ENCODE measurements around the gene TSPAN18. TPM values are rescaled to one million over a fixed set of nuclear protein-coding genes. Genes with fewer than 3 reads are reported as not detected.

Gene TSPAN18
- total and polyA plus RNA-seq, 7 donors, result 5.2 to 21.7 (median 8.0) TPM

- 1% methylated on average over 50 to 70 of the region's 70 CpGs for WGBS, 3 donors
- Histone ChIP-seq H3K27me3 (ENCODE audit: insufficient read depth in 3 of 3, low read length in 2 of 3) (peaks cover 0 to 46% (median 2%) of the 10 kb centered on the region in 3 donors), H3K27ac (peak overlapping the region; percentile 46), H3K9me3 (no peaks in the 10 kb centered on the region), H3K4me3 (peak overlapping the region; percentile 72), H3K4me1 (no peaks in the 10 kb centered on the region), H3K36me3 (ENCODE audit: insufficient read depth in 1 of 2, low read depth in 1 of 2) (no peaks in the 10 kb centered on the region)
- intact Hi-C loops (cut with DNase I), result loop anchor here (1.0 to 5.0 kb wide), 4 partner anchors 47 to 180 kb away; no protein-coding TSS in a partner anchor
- ATAC-seq (peak; percentile 86 to 94 (median 91)), DNase-seq (peak; percentile 85 to 88)
- peak; percentile 95 for TF ChIP-seq CTCF (IDR thresholded peaks at IDR 0.05)
These were observed 868 bp downstream of the TSPAN18 start for GRCh38 chr11:44727373-44728287.

DNA sequence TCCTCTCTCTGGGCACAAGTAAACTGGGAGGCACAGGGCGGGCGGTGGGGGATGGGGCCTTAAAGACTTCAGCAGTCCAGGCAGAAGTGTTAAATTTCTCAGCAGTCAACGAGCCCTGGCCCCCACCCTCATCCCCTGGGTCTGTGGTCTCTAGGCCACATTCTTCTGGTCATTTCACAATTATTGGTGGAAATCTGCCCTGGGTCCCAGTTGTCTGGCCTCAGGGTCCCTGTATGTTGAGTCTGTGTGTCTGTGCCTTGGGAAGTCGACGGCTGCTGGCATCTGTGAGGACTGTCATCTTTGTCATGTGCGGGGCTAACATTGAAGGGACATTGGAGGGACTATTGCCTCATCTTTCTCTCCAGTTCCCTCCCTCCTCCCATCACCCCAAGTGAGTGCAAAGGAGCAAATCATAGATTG is 1.7 kb downstream of the TSPAN18 start:
- ATAC-seq, result no peak
- Histone ChIP-seq H3K27ac (no peak overlapping the region), H3K4me1 (no peaks in the 10 kb centered on the region), H3K4me3 (peak overlapping the region; percentile 72), H3K9me3 (no peaks in the 10 kb centered on the region), H3K27me3 (ENCODE audit: insufficient read depth in 3 of 3, low read length in 2 of 3) (peaks cover 0 to 37% (median 2%) of the 10 kb centered on the region in 3 donors), H3K36me3 (ENCODE audit: insufficient read depth in 1 of 2, low read depth in 1 of 2) (no peaks in the 10 kb centered on the region)
- DNase-seq, result no peak
- WGBS, 3 donors, result 67 to 72% (median 70%) methylated on average over 6 of the region's 6 CpGs
- intact Hi-C loops (cut with DNase I), result loop anchor here (2.0 to 5.0 kb wide), 3 partner anchors 46 to 179 kb away; no protein-coding TSS in a partner anchor
- no peak for TF ChIP-seq CTCF (IDR thresholded peaks at IDR 0.05)

- Histone ChIP-seq H3K27me3 (ENCODE audit: insufficient read depth in 3 of 3, low read length in 2 of 3) (peaks cover 0 to 36% (median 2%) of the 10 kb centered on the region in 3 donors), H3K27ac (no peak overlapping the region), H3K36me3 (ENCODE audit: insufficient read depth in 1 of 2, low read depth in 1 of 2) (no peaks in the 10 kb centered on the region), H3K9me3 (no peaks in the 10 kb centered on the region), H3K4me3 (no peak overlapping the region), H3K4me1 (no peaks in the 10 kb centered on the region)
- 66 to 77% (median 74%) methylated on average over 2 of the region's 2 CpGs for WGBS, 3 donors
- no peak for ATAC-seq
- DNase-seq, result no peak
- TF ChIP-seq CTCF (IDR thresholded peaks at IDR 0.05), result no peak
- intact Hi-C loops (cut with DNase I), result loop anchor here (1.0 to 5.0 kb wide), 4 partner anchors 46 to 182 kb away; no protein-coding TSS in a partner anchor
These were observed 2.3 kb downstream of the TSPAN18 start for GRCh38 chr11:44729063-44729462.

- Histone ChIP-seq H3K27ac (no peak overlapping the region), H3K9me3 (no peaks in the 10 kb centered on the region), H3K4me1 (no peaks in the 10 kb centered on the region), H3K27me3 (ENCODE audit: insufficient read depth in 3 of 3, low read length in 2 of 3) (peaks cover 0 to 36% (median 2%) of the 10 kb centered on the region in 3 donors), H3K36me3 (ENCODE audit: insufficient read depth in 1 of 2, low read depth in 1 of 2) (no peaks in the 10 kb centered on the region), H3K4me3 (no peak overlapping the region)
- WGBS, 3 donors, result 68 to 79% (median 75%) methylated on average over 3 of the region's 3 CpGs
- ATAC-seq (no peak), DNase-seq (no peak)
- intact Hi-C loops (cut with DNase I), result loop anchor here (1.0 to 5.0 kb wide), 4 partner anchors 45 to 182 kb away; no protein-coding TSS in a partner anchor
- TF ChIP-seq CTCF (IDR thresholded peaks at IDR 0.05), result no peak
These were observed 3.0 kb downstream of the TSPAN18 start for GRCh38 chr11:44729713-44730112.
